AG09319 (cell line): ENCODE measurements around the gene STUM.
"Not testable (repeated sequence)": the region's sequence is repeated elsewhere in the genome, so short reads cannot be mapped to it uniquely, and the experiment has no call there.

ENCODE experiments used
- DNase-seq: peaks from one replicate; pipeline ENCODE4 v3.0.0-alpha.2; 2010; ENCODE audit warnings: low read depth; ENCODE audit errors: extremely low read depth
- TF ChIP-seq, protein P1 (sequence below): IDR thresholded peaks from 2 replicates; pipeline ENCODE4 v1.5.1; 2011; ENCODE audit warnings: low read depth, mild to moderate bottlenecking, inconsistent platforms, low read length, moderate library complexity

Gene STUM, protein sequence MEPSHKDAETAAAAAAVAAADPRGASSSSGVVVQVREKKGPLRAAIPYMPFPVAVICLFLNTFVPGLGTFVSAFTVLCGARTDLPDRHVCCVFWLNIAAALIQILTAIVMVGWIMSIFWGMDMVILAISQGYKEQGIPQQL

DNA sequence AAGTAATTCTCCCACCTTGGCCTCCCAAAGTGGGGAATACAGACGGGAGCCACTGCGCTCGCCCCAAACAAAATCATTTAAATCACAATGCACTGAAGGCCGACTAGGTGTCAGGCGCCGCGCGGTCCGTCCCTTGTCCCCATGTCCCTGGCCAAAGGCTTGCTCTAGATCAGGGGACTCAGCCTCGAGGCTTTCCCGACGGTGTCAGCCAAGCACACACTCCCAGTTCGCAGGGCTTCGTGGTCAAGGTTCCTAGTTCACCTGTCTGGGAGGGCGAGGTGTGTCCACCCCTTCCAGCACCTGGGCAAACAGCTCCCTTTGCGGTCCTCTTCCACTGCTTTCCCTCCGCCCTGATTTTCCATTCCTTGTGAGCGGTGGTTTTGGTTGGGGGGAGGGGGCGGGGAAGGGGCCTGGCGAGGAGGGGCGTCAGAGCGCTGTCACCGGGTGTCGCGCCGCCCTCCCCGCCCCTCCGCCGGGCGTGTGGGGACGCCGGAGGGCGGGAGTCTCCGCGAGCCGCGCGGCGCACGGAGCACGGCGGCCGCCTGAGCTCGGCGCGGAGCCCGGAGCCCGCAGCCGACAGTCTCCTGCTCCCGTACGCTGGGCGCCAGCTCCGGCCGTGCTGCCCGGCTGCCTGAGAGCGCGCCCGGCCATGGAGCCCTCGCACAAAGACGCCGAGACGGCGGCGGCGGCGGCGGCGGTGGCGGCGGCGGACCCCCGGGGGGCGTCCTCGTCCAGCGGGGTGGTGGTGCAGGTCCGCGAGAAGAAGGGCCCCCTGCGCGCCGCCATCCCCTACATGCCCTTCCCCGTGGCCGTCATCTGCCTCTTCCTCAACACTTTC is at the start of gene STUM:
TSS of gene STUM (plus strand) at position 509 of the 838 bp plus-strand sequence. CDS start at position 650, 141 bp downstream.
- DNase-seq, result no peak
- TF ChIP-seq, protein P1, sequence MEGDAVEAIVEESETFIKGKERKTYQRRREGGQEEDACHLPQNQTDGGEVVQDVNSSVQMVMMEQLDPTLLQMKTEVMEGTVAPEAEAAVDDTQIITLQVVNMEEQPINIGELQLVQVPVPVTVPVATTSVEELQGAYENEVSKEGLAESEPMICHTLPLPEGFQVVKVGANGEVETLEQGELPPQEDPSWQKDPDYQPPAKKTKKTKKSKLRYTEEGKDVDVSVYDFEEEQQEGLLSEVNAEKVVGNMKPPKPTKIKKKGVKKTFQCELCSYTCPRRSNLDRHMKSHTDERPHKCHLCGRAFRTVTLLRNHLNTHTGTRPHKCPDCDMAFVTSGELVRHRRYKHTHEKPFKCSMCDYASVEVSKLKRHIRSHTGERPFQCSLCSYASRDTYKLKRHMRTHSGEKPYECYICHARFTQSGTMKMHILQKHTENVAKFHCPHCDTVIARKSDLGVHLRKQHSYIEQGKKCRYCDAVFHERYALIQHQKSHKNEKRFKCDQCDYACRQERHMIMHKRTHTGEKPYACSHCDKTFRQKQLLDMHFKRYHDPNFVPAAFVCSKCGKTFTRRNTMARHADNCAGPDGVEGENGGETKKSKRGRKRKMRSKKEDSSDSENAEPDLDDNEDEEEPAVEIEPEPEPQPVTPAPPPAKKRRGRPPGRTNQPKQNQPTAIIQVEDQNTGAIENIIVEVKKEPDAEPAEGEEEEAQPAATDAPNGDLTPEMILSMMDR, result no peak

DNA sequence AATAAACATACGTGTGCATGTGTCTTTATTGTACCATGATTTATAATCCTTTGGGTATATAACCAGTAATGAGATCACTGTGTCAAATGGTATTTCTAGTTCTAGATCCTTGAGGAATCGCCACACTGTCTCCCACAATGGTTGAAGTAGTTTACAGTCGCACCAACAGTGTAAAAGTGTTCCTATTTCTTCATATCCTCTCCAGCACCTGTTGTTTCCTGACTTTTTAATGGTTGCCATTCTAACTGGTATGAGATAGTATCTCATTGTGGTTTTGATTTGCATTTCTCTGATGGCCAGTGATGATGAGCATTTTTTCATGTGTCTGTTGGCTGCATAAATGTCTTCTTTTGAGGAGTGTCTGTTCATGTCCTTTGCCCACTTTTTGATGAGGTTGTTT is 48.9 kb upstream of the STUM start:
- DNase-seq, result not testable (repeated sequence)

DNA sequence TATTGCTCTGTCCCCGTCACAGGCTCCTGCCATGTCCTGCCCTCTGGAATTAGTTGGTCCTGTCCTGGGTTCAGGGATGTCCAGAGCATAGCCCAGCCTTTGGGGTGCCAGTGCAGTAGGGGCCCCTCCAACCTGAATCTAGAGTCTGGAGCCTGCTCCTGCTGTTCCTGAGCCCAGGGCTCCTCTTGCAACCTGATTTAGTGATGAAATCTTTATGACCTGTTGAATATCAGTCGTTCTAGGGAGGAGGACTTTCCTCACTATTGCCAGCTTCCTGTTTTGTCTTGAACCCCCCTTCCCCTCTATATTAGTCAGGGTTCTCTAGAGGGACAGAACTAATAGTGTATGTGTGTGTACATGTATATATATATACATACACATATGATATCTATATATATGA is 42.5 kb upstream of the STUM start:
- DNase-seq, result no peak
- TF ChIP-seq, protein P1, result no peak

DNA sequence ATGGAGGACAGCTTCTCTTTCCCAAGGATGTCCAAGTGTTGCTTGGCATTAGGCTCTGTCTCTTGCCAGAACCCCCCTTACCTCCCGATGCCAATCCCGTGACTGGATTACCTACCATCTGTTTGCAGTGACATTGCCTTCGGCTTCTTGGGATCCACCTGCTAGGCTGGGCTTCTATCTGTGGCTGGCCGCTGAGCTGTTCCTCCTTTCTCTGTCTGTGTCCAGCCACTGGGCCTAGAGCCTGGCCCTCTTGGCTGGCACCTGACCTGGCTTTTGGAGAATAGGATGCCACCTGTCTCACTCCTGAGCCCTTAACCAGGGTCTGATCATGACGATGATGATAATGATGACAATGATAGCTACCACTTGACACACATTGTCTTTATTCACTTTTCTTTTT is 41.6 kb upstream of the STUM start:
- TF ChIP-seq, protein P1, result no peak
- DNase-seq, result no peak

DNA sequence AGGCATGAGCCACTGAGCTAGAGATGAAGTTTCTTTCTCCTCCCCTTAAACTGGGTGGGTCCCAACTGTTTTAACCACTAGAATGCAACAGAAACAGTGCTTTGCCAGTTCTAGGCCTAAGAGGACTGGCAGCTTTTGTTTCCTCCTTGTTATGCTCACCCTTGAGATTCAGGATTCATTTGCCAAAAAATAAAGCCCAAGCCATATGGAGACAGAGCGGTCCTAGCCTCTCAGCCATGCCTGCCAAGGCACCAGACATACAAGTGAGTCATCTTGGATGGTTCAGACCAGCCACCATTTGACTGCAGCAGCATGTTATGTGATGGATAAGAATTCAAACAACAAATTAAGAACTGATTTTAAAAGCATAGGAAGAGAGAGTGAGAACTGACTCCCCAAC is 38.1 kb upstream of the STUM start:
- TF ChIP-seq, protein P1, result no peak
- no peak for DNase-seq

DNA sequence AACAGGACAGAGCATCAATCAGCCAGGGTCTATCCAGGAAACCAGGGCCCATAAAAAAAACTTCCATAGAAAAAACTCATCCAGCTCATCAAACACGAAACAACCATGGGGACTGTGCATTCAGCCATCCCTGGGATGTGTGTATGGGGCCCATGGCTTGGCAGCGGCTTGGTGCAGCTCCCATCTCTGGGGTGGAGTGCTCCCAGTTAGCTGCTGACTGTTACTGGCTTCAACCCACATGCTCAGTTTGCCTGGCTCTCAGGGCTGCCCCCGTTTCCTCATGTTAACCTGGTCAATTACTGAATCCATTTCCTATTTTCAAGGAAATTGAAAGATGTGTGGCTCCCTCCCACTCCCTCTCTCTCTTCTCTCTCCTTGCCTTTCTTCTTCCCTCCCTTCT is 37.3 kb upstream of the STUM start:
- no peak for DNase-seq
- TF ChIP-seq, protein P1, result no peak

DNA sequence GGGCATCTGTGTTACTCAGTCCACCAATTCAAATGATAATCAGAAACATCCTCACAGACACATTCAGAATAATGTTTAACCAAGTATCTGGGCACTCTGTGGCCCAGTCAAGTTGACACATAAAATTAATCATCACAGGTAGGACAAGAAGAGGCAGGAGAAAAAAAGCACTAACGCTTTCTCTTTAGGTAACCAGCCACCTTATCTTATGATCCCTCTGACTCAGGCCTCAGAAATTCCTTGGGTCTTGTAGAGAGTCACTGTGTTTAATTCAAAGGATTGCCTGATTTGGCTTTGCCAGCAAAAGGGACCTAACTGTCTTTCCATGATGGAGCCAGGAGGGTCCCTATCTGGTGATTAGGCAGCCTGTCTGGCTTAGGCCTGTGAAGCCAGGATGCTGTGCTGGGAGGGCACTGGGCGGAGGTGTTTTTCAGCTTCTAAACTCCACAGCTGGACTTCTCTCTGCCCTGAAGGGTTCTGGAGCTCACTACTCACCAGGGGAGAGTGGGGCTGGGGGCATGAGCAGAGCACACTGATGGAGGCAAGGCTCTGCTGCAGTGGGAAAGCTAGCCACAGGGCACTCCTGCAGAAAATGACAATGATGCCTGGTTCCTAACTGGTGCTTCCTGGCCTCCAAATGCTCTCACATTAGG is 36.4 kb upstream of the STUM start:
- no peak for DNase-seq
- TF ChIP-seq, protein P1, result no peak
